GM15510 (cell line): ENCODE data around the gene HOXB4.

Experiments used
- POLR2A ChIP-seq: IDR thresholded peaks from 3 replicates; pipeline ENCODE4 v1.6.1; 2011; ENCODE audit warnings: borderline replicate concordance; ENCODE audit not compliant: insufficient read length; ENCODE audit errors: extremely low read depth

The HOXB4 gene

DNA sequence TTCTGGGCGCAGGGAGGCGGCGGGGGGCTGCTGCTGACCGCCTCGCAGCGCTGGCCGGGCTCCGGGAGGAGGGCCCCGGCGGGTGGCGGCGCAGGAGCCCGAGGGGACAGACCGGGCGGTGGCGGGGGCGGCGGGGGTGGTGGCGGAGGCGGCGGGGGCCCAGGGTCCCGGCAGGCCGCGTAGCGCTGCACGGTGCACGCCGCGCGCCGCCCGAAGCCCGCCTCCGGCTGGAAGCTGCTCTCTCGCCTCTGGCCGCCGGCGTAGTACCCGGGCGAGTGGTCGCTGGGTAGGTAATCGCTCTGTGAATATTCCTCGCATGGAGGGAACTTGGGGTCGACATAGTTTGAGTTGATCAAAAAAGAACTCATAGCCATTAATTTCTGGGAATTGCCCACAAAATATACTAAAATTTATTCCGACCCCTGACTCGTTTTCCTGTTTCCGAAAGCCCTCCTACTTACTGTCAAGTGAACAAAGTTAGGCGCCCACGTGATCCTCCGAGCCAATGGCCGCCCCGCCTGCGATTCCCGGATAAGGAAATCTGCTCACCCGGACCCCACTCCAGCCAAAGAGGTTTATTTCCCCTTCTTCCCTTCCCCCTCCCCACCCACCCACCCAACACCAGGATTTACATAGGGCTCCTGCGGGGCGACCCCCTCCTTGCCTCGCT lies at the start of gene HOXB4:
TSS of gene HOXB4 (minus strand) at position 405 of the 670 bp plus-strand sequence. CDS start at position 374, 31 bp downstream.
- TF ChIP-seq POLR2A, result no peak

DNA sequence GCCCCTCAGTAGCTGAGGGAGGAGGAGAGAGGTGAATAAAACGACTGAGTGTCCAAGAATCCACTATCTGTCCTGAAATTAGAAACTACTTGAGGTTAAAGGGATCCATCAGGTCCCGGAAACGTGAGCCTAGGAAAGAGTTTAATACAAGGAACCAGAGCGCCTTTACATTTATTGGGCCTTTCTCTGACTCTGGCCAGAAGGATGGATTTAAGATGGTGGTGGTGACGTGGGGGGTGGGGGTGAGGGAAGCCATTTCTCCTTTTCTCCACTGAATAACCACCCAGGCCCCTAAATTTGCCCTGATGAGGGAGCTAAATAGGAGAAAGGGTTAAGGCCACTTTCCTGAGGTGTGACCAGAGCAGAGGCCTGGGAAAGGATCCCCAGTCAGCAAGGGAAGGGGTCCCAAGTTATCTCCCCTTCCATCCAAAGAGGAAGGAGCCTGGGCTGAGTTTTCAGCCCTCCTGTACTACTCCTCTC lies 49.0 kb upstream of the HOXB4 start:
- no peak for TF ChIP-seq POLR2A

DNA sequence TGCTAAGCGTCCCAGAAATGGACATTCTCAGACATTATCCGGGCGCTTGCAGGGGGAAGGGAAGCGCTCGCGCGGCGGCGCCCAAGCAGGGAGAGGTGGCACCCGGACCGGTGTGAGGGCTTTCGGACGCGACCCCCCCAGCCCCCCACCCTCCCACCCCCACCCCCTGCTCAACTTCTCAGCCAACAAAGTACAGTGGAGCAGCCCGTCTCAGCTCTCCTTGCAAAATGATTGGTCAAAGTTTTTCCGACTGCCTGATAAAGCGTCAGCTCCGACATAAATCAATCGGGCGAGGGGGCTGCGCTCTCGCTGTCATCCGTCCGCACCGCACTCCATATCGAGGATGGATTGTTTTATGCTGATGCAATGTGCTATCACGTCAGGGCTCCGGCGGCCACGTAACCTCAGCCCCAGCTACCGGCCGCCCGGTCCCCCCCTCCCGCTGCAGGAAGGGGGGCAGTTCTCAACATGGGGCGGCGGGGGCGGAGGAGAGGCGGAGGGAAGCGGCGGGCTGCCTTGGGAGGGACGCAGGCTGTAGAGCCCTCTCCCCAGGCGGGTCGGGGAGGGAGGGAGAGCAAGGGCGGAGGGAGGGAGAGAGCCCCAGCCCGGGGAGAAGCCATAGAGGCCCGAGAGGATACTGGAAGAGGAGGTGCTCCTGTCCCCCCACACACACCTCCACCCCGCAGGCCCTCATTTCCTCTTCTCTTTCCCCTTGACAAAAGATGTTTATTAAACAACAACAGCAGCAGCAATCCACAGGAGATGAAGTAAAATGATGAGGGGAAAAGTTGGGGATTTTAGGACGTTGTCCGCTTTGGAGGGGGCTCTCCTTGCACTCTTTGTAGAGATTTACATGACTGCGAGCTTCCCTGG lies 48.3 kb upstream of the HOXB4 start, which contains the start of gene HOXB9:
TSS of gene HOXB9 (minus strand) at position 114 of the 873 bp plus-strand sequence. CDS start at position 25, 89 bp downstream.
- TF ChIP-seq POLR2A, result no peak

DNA sequence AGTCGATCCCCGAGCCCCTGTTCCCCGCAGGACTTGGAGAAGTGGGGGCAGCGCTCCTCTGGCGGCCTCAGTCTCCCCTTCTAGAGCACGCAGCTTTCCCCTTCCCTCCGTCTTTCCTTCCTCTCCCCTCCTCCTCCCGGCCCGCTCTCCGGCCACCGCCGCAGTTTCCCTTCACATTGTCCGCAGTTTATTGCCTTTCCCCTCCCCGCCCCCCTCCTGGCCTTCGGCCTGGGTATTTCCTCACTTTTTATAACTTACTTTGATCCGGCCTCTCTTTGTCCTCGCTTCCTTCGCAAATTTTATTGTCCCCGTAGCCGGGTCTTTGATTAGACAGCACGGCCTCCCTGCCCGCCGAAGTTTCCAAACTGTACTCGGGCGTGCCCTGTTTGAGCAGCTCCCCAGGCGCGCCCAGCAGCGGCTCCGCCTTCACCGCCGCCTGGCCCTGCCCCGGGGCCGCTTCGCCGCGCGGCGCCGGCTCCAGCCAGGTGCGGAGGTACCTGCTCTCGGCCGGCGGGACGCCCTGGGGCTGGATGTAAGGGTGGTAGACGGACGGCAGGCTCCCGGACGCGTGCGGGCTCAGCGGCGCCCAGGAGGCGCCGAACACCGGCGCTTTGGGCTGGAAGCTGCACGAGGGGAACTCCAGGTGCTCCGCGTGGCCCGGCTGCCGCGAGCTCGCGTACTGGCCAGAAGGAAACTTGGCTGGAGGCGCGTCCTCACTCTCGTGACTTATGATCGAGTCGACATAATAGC lies 47.5 kb upstream of the HOXB4 start:
- no peak for TF ChIP-seq POLR2A

DNA sequence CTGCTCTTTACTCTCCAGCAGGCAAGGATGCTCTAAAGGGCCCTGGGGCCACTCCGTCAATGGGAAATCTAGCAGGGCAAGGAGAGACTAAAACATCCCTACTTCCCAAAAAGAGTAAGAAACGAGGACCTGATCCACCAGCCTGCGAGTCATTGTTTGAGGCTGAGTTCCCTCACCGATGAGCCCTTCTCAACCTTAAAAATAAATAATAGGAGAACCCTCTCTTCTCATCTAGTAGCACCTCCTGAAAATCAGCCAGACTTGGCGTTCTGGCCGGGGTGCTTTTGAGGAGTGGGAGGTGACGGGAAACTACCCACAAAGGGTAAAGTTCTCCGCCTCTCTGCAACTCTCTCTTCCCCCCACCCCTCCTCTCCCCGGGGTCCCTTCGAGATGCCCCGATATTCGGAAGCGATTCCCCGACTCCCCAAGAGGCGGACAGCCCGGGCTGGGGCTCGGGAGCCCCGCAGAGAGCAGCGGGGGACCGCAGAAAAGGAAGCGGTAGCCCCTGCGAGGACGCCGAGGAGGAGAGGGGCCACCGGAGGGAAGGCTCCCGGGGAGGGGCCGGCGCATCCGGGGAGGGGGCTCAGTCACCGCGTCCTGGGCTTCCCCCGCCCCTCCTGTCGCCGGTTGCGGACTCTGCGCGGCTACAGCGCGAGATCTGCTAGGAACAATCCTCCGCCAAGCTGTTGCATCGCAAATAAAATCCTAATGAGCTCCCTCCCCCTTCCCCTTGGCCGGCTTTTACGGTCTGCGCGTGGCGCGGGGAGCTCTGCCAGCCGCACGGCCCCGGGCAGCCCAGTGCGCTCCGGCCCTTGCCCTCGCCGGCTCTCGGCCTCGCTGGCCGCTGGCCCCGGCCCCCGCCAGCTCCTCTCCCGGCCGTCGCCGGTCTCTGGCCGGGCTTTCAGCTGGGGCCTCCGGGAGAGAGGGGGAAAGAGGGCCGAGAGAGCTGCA lies 46.7 kb upstream of the HOXB4 start:
- TF ChIP-seq POLR2A, result no peak

DNA sequence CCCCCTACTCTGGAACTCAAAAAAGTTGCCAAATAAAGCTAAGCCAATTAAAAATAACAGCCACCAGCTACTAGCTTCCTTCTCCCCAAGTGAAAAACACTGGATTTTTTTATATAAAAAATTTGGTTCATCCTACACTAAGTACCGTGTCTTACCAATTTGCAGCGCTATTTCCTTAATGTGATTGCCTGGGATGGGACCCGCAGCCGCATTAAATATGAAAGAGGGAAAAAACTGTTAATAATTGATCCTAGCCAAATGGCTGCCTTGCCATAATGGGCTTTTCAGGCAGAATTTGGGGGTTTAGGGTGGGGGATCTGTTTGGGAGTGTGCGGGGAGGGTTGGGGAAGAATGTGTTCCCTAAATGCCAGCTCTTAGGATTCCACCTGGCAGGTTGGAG lies 46.0 kb upstream of the HOXB4 start:
- TF ChIP-seq POLR2A, result no peak

DNA sequence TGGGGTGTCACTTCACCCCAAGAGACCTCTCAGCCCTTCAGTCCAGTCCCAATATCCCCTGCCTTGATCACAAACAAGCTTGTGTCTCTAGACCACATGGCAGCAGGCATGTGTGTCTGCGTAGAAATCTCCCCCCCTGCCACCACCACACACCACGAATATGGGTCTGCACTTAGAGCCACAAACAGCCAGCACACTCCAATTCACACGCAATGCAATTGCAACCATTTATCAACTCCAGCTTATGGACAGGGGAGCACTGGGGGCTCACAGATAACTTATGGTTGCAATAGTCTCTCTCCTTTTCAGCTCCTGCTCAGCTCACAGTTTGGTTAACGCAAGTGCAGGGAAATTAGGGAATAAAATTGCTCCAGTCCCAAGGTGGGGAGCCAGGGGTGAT lies 45.4 kb upstream of the HOXB4 start:
- TF ChIP-seq POLR2A, result no peak

DNA sequence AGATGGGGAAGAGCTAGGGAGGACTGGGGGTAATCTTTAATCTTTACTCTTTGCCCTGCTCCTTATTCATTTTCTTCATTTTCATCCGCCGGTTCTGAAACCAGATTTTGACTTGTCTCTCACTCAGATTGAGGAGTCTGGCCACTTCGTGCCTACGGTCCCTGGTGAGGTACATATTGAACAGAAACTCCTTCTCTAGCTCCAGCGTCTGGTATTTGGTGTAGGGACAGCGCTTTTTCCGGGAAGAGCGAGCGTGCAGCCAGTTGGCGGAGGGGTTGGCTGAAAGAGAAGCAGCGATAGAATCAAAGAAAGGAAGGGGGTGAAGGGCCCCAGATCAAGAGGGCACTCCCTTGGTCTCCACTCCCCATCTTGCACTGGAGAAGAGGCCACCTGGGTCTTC lies 44.7 kb upstream of the HOXB4 start:
- TF ChIP-seq POLR2A, result no peak

DNA sequence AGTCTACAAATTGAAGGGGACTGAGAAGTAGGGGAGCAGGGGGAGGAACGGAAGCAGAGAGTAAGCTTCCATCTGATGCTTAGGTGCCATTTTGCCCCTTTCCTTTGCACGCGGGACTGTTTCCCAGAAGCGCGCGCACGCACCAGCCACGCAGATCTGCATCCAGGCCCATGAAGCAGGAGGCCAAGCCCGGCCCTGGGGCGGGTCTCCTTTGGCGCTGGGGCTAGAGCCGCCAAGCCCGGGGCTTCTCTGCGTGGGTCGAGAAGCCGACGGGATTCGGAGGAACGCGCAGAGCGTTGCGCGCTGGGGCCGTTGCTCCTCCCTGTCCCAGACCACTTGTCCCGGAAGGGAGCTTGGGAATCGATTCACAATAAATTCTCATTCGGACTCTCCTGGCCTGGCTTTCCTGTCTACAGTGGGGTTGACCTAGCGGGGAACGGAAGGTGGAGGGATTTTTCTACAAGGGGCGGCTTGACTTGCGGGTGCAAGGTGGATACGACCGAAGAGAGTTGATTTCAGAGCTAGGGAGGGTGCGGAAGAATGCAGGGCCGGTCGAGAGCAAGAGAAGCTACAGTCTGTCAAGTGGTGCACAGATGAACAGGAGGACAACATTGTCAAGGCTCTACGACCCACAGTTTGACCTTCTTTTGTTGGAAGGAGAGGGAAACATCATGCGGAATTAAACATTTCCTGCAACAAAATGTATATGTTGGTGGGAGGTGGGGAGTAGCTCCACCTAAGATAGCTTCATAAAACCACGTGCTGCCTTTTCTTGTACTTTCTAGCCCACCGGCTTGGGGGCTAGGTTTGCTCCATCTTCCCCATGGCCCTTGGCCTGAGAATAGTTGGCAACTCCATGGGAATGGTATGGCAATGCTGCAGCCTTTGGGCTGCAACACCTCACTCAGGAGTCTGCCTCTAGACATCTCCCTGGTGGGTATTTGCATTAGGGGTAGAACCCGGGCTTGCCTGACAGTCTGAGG lies 43.6 kb upstream of the HOXB4 start:
- TF ChIP-seq POLR2A, result no peak

DNA sequence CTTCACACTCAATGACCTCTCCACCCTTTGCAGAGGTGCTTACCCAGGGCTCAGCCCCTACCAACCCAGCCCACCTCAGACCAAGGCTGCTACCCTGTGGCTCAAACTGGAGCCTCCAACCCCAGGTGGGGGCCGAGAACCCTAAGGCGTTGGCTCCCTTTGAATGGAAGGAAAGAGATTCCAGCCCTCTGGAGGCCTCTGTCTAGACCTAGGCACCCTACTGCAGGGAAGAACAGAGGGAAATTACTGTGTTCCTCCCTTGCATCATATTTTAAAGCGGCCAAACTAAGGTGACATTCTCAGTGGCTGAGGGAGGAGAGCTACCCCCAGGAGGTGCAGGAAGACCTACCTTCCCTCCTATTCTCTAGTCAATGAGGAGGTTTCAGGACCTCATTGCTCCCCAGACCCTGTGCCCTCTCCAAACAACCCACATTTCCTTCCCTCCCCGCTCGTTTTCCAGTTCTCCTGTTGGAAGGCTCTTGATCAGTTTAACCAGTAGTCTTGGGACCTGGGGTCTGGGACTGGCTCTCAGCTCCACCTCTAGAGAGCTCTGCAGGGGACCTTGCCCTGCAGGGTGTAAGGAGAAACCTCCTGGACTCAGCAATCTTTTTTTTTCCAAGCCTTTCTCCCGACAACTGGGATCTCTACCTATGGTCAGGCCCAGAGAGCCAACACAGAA lies 42.5 kb upstream of the HOXB4 start:
- TF ChIP-seq POLR2A, result no peak

DNA sequence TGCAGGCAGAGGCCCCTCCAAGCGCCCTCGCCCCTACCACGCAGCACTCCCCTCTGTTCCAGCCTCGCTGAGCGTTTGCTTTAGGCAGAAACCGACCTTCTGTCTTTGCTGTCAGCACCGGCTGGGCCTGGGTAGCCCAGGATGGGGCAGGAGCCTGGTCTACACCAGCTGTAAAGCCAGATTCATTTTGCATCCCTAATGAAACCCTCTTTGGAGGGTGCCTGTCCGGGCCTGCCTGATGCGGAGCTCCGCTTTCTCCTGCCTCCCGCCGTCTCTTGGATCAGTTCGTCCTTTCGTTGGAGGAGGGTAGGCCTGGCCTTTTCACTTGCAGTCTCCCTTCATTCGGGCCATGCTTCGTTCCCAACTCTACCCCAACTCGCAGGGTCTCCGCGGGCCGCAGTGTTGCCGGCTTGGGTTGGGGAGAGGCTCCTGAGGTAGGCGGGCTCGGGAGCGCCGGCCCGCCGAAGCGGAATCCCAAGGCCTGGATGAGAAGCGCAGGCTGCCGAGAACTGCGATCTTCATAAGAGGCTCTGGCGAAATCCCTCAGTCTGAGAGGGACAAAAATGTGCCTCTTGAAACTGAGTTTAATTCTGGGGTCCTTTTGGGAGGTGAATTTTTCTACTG lies 41.8 kb upstream of the HOXB4 start:
- TF ChIP-seq POLR2A, result no peak

DNA sequence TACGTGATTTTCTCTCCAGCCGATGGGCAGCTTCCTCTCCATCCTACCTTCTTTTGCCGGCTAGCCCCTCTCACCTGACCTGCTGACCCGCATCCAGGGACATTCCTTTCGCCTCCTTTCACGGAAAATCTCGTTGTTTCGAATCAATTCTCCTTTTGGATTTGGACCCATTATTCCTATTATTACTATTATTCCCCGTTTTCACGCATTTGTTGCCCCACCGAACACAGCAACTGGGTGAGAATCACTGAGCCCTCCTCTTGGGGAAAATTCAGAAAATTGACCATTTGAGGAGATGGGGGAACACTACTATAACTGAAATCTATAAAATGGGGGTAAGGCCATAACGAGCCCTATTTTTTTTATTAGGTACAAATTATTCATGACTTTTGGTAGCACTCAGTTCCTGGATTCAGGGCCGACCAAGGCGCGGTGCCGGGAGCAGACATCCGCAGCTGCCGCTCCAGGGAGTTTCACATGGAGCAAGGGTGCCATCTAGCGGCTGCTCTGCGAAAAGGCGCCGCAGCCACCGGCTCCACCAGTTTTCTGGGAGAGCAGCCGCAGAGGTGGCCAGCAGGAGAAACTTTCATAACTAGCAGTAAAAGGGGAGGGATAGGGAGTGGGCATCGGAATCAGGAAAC lies 40.2 kb upstream of the HOXB4 start:
- TF ChIP-seq POLR2A, result no peak
